ENCODE results near the gene ABHD6.

ABHD6 gene

DNA sequence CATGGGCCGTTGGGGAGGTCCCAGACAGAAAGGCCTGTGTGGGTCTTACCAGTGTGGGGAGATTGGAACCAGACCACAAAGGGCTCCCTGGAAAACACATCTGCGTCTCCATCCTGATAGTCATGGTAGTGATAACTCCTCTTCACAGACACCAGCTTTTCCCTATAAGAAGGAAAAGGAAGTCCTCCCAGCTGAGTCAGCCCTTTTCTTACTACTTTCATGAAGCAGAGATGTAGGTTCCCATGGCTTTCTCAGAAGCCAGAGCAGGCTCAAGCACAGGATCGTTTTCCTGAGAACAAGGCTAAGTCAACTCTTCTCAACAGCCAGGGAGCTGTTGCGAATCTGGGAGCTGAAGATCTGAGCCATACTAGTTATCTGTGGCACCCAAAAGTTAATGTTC lies 32.9 kb upstream of the ABHD6 start:
- TF ChIP-seq, protein P1, sequence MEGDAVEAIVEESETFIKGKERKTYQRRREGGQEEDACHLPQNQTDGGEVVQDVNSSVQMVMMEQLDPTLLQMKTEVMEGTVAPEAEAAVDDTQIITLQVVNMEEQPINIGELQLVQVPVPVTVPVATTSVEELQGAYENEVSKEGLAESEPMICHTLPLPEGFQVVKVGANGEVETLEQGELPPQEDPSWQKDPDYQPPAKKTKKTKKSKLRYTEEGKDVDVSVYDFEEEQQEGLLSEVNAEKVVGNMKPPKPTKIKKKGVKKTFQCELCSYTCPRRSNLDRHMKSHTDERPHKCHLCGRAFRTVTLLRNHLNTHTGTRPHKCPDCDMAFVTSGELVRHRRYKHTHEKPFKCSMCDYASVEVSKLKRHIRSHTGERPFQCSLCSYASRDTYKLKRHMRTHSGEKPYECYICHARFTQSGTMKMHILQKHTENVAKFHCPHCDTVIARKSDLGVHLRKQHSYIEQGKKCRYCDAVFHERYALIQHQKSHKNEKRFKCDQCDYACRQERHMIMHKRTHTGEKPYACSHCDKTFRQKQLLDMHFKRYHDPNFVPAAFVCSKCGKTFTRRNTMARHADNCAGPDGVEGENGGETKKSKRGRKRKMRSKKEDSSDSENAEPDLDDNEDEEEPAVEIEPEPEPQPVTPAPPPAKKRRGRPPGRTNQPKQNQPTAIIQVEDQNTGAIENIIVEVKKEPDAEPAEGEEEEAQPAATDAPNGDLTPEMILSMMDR (IDR thresholded peaks at IDR 0.05; ENCODE audit: low read depth, low read length): no peak
- no peak for TF ChIP-seq MYC (IDR thresholded peaks at IDR 0.05; ENCODE audit: low read depth, low read length)
- TF ChIP-seq, protein P2, sequence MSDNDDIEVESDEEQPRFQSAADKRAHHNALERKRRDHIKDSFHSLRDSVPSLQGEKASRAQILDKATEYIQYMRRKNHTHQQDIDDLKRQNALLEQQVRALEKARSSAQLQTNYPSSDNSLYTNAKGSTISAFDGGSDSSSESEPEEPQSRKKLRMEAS (IDR thresholded peaks at IDR 0.05; ENCODE audit: low read depth, low read length): no peak
- TF ChIP-seq POLR2A (IDR thresholded peaks at IDR 0.05; ENCODE audit: extremely low read depth, insufficient read length): no peak
- DNase-seq (ENCODE audit: low read depth): no peak

DNA sequence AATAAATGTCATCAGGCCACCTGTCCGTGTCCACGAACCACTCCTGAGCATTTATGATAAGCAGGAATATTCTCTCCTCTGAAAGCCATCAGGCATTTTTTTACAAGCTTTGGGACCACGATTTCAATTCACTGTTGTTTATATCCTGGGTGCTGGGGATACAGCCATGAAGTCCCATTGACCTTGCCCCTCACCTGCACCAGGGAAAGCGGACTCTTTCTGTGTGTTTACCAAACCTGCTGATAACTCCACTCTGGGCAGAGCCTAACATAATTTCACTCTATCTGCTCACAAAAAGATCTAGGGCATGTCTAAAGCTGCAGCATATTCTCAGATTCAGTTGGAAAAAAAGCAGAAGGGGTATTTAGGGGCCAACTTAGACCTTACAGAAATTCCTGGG lies 31.6 kb upstream of the ABHD6 start:
- H3K4me3 ChIP-seq (ENCODE audit: low read depth, low read length): no peak overlapping the region
- TF ChIP-seq, protein P2 (IDR thresholded peaks at IDR 0.05; ENCODE audit: low read depth, low read length): no peak
- TF ChIP-seq MYC (IDR thresholded peaks at IDR 0.05; ENCODE audit: low read depth, low read length) (no peak), POLR2A (IDR thresholded peaks at IDR 0.05; ENCODE audit: extremely low read depth, insufficient read length) (no peak)
- TF ChIP-seq, protein P1 (IDR thresholded peaks at IDR 0.05; ENCODE audit: low read depth, low read length): no peak
- DNase-seq (ENCODE audit: low read depth): no peak

More for the DNA sequence above, 32.9 kb upstream of the ABHD6 start:
- no peak overlapping the region for H3K4me3 ChIP-seq (ENCODE audit: low read depth, low read length)

DNA sequence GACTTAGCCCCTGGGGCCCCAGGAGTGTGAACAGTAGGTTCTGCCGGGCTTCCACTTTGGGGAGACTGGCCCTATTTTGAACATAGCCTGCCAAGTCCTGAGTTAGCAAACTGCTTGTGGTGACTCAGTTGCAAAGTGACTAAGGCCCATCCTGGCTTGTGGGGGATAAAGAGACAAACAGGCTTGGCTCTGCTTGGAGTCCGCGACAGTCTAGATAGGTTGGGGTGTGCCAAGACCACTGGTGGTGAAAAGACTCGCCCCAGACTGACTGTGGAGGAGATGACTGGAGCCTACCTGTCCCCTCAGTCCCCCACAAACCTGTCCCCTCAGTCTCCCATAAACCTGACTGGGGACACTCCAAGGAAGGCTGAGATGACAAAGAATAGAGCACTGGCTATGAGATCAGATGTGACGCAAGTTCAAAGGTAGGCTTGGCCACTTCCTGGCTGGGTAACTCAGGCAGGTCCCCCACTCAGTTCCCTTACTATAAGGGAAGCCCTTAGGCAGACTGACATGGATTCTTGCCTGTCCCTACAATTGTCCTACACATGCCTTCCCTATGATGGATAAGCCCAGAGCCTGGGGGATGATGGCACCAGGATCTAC lies 31.1 kb upstream of the ABHD6 start:
- H3K4me3 ChIP-seq (ENCODE audit: low read depth, low read length): no peak overlapping the region
- peak; percentile 25 for DNase-seq (ENCODE audit: low read depth)
- no peak for TF ChIP-seq MYC (IDR thresholded peaks at IDR 0.05; ENCODE audit: low read depth, low read length)
- TF ChIP-seq, protein P2 (IDR thresholded peaks at IDR 0.05; ENCODE audit: low read depth, low read length): no peak
- no peak for TF ChIP-seq POLR2A (IDR thresholded peaks at IDR 0.05; ENCODE audit: extremely low read depth, insufficient read length)
- TF ChIP-seq, protein P1 (IDR thresholded peaks at IDR 0.05; ENCODE audit: low read depth, low read length): no peak

DNA sequence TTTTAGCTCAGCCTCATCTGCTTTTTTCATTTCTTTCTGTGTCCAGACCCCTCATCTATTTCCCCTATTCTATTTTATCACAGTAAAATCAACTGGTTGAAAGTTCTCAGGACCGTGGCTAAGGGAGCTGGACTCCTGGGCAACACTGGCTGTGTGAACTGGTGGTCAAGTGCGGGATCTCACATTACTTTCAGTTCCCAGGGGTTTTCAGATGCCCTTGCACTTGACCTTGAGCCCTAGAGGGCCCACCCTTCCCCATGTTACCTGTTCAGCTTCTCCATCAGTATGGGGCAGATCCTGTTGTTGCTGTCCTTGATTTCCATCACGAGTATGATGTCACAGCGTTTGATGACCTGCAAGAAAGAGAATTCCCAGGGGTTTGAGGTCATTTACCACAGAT lies 29.6 kb upstream of the ABHD6 start:
- TF ChIP-seq, protein P2 (IDR thresholded peaks at IDR 0.05; ENCODE audit: low read depth, low read length): no peak
- TF ChIP-seq MYC (IDR thresholded peaks at IDR 0.05; ENCODE audit: low read depth, low read length) (no peak), POLR2A (IDR thresholded peaks at IDR 0.05; ENCODE audit: extremely low read depth, insufficient read length) (no peak)
- TF ChIP-seq, protein P1 (IDR thresholded peaks at IDR 0.05; ENCODE audit: low read depth, low read length): no peak
- no peak overlapping the region for H3K4me3 ChIP-seq (ENCODE audit: low read depth, low read length)
- DNase-seq (ENCODE audit: low read depth): no peak

DNA sequence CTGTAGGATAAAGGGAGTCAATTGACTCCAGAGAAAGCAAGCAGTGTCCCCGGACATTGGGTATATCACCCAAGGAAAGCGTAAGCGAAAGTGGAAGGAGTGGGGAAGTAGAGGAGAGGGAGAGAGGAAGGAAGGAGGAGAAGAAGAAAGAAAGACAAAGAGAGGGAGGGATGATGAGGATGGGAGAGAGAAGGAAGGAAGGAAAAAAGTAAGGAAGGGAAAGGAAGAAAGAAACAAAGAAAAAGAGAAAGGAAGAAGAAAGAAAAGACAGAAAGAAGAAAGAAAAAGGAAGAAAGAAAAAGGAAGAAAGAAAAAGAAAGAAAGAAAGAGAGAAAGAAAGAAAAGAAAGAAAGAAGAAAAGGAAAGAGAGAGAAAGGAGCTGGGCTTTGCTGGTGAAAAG lies 27.7 kb upstream of the ABHD6 start:
- H3K4me3 ChIP-seq (ENCODE audit: low read depth, low read length): no peak overlapping the region
- TF ChIP-seq, protein P1 (IDR thresholded peaks at IDR 0.05; ENCODE audit: low read depth, low read length): no peak
- TF ChIP-seq MYC (IDR thresholded peaks at IDR 0.05; ENCODE audit: low read depth, low read length) (no peak), POLR2A (IDR thresholded peaks at IDR 0.05; ENCODE audit: extremely low read depth, insufficient read length) (no peak)
- TF ChIP-seq, protein P2 (IDR thresholded peaks at IDR 0.05; ENCODE audit: low read depth, low read length): no peak
- no peak for DNase-seq (ENCODE audit: low read depth)
